ENCODE measurements around the gene BLOC1S6.

The BLOC1S6 gene, protein sequence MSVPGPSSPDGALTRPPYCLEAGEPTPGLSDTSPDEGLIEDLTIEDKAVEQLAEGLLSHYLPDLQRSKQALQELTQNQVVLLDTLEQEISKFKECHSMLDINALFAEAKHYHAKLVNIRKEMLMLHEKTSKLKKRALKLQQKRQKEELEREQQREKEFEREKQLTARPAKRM

DNA sequence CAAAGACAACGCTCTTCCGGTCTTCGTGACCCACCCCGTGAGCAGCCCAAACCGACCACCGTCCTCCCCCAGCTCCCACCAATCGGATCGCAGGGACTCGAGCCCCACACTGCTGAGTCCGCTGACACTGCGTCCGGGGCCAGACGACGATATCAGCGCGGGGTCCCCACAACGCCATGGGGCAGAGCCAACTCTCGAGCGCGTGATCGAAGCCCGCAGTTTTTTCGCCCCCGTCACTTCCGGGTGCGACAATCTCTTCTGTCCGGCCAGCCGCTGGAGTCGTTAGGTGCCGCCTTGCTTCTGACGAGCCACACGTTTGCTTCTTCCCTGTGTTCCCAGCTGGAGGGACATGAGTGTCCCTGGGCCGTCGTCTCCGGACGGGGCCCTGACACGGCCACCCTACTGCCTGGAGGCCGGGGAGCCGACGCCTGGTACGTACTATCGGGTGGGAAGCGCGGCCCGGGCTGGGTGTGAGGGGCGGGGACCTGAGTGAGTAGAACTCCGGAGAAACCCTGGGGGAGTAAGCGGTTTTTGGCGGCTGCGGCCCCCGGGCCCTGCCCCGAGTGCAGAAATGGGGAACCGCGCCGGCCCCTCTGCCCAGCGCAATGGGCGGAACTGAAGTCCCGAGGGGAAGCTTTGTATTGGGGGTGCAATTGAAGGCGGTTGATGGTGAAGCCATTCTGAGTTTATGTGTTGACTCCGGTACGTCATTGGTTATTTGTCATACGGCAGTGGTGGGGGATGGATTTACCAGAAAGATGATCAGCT lies at the start of gene BLOC1S6:
Gene BLOC1S6, plus strand, starts transcription at position 285 of the 768 bp plus-strand sequence. Its CDS starts 65 bp downstream, at position 350.
- peak; percentile 81 to 82 for ATAC-seq

DNA sequence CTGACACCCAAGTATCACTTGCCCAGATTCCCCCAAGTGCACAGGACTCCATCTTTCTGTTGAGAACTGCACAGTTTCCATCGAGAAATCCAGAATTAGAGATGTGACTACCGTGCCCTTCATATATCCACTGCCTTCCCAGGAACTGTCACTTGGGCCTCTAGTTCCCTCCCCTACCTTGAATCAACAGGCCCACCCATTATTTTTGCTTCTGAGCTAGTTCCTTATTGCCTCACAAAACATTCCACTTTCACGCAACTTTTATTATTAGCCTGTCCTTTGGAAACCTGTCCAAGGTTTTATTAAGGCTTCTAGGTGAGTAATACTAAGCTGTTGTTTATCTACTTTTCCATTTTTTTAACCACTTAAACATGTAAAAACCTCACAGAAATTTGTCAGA lies 47.5 kb upstream of the BLOC1S6 start:
- ATAC-seq: no peak

GRCh38 chr15:45540531-45540930 lies 46.6 kb upstream of the BLOC1S6 start:
- ATAC-seq: no peak

GRCh38 chr15:45543051-45543450 lies 44.1 kb upstream of the BLOC1S6 start:
- no peak for ATAC-seq

DNA sequence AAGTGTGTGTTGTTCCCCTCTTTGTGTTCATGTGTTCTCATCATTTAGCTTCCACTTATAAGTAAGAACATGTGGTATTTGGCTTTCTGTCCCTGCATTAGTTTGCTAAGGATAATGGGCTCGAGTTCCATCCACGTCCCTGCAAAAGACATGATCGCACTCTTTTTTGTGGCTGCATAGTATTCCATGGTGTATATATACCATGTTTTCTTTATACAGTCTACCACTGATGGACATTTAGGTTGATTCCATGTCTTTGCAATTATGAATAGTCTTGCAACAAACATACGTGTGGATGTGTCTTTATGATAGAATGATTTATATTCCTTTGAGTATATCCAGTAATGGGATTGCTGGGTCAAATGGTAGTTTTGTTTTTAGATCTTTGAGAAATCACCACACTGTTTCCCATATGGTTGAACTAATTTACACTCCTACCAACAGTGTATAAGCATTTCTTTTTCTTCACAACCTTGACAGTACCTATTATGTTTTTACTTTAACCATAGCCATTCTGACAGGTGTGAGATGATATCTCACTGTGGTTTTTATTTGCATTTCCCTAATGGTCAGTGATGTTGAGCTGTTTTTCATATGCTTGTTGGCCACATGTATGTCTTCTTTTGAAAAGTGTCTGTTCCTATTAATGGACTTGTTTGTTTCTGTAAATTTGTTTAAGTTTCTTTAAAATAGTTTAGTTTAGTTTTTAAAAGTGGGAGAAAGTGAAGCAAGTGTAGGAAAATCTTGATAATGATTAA lies 42.7 kb upstream of the BLOC1S6 start:
- ATAC-seq: no peak

DNA sequence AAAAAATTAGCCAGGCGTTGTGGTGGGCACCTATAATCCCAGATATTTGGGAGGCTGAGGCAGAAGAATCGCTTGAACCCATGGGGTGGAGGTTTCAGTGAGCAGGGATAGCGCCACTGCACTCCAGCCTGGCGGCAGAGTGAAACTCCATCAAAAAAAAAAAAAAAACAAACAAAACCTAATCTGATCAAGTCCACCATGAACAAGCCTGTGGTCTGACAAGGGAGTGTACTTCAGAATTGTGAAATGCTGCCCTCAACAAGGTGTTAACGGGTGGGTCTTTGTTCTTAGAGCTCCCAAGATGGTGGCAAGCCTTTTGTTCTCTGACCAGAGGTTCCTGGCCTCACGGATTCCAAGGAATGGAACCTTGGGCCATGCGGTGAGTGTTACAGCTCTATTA lies 40.4 kb upstream of the BLOC1S6 start:
- ATAC-seq: no peak

DNA sequence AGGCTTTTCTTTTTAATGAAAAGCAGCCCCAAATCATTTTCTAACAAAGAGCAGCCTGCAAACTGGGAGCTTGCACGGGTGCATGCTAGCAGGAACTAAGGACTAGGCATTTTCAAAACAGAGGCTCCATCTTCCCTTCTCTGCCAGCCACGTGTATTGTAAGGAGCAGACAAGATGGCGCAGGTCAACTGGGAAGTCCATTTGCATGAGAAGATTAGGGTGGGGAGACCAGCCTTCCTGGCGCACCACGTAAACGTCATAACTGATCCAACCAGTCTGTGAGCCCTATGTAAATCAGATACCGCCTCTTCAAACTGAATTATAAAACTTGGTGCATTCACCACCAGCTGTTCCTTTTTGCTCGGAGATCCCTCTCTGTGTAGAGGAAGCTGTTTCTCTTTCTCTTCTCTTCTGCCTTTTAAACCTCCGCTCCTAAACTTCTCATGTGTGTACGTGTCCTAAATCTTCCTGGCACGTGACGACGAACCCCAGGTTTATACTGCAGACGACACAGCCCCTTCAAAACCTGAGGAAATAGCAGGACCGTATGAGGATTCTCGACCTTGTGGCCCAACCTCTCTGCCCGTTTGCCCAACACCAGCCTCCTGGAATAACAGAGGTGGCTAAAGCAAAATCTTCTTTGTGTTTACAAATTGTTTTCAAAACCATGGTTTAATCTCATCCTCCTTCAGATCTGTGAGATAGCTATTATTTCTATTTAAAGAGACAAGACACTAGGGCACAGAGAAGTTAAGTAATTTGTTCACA lies 38.2 kb upstream of the BLOC1S6 start:
- ATAC-seq: no peak

GRCh38 chr15:45549541-45550220 lies 37.5 kb upstream of the BLOC1S6 start:
- ATAC-seq: no peak

- ATAC-seq: no peak
Observed at GRCh38 chr15:45550436-45550835, 36.7 kb upstream of the BLOC1S6 start.

GRCh38 chr15:45551676-45552075 lies 35.5 kb upstream of the BLOC1S6 start:
- no peak for ATAC-seq

GRCh38 chr15:45555934-45556608 lies 31.1 kb upstream of the BLOC1S6 start:
- ATAC-seq: no peak

DNA sequence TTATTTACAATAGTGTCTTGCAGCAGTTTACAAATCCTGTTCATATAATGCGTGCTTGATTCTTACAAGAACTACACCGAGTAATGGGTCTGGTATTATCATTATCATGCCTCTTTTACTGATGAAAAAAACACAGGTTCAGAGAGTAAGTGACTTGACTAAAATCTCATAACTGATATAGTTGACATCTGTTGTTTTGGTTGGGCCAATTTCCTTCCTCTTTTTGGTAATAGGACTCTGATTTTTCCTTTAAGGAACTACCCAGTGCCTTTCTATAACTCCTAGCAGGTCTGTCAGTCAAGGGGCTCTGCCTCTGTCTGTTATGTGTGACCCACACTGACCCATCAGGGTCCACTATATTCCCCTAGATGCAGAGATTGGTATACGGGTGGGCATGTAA lies 14.6 kb upstream of the BLOC1S6 start:
- no peak for ATAC-seq

- no peak for ATAC-seq
Observed at GRCh38 chr15:45573961-45574629, 13.1 kb upstream of the BLOC1S6 start.

GRCh38 chr15:45581919-45582318 lies 5.3 kb upstream of the BLOC1S6 start:
- no peak for ATAC-seq

DNA sequence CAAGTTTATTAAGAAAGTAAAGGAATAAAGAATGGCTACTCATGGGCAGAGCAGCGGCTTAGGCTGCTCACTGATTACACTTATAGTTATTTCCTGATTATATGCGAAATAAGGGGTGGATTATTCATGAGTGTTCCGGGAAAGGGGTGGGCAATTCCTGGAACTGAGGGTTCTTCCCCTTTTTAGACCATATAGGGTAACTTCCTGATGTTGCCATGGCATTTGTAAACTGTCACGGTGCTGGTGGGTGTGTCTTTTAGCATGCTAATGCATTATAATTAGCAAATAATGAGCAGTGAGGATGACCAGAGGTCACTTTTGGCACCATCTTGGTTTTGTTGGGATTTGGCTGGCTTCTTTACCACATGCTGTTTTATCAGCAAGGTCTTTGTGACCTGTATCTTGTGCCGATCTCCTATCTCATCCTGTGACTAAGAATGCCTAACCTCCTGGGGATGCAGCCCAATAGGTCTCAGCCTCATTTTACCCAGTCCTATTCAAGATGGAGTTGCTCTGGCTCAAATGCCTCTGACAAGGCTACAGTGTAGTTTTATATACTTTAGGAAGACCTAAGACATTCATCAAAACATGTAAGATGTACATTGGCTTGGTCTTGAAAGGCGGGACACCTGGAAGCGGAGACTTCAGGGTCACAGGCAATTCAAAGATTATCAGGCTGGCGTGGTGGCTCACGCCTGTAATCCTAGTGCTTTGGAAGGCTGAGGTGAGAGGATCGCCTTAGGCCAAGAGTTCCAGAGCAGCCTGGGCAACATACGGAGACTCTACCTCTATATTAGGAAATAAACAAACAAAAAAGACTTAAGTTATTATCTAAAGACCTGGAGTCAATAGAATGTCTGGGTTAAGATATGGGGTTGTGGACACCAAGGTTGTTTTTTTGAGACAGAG lies 3.2 kb upstream of the BLOC1S6 start:
- no peak for ATAC-seq

DNA sequence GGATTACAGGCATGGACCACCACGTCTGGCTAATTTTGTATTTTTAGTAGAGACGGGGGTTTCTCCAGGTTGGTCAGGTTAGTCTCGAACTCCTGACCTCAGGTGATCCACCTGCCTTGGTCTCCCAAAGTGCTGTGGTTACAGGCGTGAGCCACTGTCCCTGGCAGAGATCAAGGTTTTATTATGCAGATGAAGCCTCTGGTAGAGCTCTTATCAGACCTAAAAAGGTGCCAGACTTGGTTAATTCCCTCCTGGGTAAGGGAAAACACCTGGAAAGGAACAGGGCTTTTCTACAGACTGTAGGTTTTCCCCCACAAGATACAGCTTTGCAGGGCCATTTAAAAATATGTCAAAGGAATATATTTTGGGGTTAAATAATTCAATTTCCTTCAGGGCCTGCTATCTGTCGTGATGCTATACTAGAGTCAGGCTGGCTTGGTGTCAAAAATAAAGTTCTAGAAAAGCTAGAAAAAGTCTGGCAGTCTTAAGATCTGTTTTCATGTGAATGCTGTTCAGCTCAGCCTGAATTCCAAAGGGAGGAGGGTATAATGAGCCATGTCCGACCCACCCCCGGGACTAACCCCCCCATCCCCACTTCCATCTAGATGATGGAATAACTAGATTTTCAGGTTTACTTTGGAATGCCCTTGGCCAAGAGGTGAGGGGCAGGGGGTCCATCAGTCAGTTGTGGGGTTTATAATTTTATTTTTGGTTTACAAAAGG lies 1.9 kb upstream of the BLOC1S6 start:
- ATAC-seq: no peak

DNA sequence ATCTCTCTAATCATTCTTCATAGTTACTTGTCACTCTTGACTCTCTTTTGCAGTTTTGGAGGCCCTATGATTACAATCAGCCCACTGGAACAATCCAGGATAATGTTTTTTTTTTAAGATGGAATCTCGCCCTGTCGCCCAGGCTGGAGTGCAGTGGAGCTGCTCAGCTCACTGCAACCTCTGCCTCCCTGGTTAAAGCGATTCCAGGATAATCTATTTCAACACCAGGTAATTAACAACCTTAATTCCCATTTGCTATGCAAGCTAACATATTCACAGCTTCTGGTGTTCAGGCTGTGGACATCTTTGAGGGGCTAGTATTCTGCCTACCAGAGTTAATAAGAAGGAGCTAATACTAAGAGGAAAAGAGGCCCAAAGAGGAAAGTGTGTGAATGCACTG lies 1.1 kb upstream of the BLOC1S6 start:
- ATAC-seq: no peak

GRCh38 chr15:45586601-45587094 lies 531 bp upstream of the BLOC1S6 start:
- ATAC-seq: peak in 1 of 2 donors; percentile 1

DNA sequence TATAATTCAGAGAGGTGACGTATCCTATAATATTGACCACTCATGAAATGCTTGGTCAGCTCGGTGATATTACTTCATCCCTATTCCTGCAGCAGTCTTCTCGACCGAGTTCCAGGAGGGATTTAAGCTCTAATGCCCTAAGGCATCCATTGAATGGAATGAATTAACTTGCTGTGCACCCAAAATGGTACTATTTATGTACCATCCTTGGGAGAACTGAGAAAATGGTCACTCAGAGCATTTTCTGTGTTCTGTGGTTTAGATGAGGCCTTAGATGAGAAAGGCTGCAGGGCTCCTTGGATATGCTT lies 638 bp downstream of the BLOC1S6 start:
- ATAC-seq: no peak

Measured in activated CD4-positive, CD25-positive, alpha-beta regulatory T cell treated with anti-CD3 and anti-CD28 coated beads, Interleukin-2, amount 50 U/mL, for 24 hours (primary cell).